ENCODE data around the gene EVC. TPM values are rescaled to one million over a fixed set of nuclear protein-coding genes. Genes with fewer than 3 reads are reported as not detected.

The EVC gene
- total and polyA plus RNA-seq, 2 donors from 2014 or later, result 7.8 to 159 TPM

DNA sequence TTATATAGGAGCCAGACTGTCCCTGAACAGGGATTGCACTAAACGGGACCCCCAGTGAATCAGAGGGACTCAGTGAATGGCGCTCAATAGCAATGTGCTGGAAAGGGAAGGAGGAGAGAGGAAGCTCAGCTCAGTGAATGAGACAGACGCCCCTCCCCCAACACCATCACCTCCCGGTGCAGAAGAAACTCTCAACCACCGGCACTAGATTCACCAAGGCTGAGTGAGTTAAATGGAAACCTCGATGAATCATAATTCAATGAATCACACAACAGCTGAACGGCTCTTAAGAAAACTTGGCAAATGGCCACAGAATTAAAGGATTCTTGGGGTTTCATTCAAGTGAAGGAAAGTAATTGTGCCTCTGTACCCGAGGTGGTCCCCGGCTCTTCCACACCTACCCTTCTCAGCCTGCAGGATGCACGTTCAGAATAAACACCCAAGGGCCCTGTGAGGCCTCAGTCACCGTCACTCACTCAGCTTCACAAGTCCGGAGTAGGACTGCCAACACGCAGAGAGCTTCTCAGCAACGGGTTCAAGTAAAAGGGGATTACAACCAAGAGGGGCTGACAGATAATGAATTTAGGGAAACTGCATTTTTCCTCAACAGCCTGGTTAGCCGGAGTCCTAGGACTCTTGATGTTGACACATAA lies 152.6 kb downstream of the EVC start:
- no peaks in the 10 kb centered on the region for H3K36me3 ChIP-seq (ENCODE audit: control insufficient read depth in 2 of 3, insufficient read depth in 3 of 3, low read length in 3 of 3)
- no peaks in the 10 kb centered on the region for H3K27me3 ChIP-seq (ENCODE audit: control insufficient read depth, insufficient read depth, low read length)
- H3K4me3 ChIP-seq (ENCODE audit: low read length in 3 of 3), result no peak overlapping the region
- intact Hi-C loops (cut with DNase I), result no loop called here
- DNase-seq (no peak), FAIRE-seq (no peak)
- peaks cover 0 to 3% (median 0%) of the 10 kb centered on the region in 3 donors for H3K9me3 ChIP-seq (ENCODE audit: control insufficient read depth in 2 of 3, insufficient read depth in 1 of 3, low read length in 3 of 3)
- H3K27ac ChIP-seq (ENCODE audit: low read depth in 2 of 2, low read length in 2 of 2), result no peak overlapping the region
- H3K9ac ChIP-seq (ENCODE audit: low read length in 3 of 3), result no peak overlapping the region
- TF ChIP-seq, protein P1, sequence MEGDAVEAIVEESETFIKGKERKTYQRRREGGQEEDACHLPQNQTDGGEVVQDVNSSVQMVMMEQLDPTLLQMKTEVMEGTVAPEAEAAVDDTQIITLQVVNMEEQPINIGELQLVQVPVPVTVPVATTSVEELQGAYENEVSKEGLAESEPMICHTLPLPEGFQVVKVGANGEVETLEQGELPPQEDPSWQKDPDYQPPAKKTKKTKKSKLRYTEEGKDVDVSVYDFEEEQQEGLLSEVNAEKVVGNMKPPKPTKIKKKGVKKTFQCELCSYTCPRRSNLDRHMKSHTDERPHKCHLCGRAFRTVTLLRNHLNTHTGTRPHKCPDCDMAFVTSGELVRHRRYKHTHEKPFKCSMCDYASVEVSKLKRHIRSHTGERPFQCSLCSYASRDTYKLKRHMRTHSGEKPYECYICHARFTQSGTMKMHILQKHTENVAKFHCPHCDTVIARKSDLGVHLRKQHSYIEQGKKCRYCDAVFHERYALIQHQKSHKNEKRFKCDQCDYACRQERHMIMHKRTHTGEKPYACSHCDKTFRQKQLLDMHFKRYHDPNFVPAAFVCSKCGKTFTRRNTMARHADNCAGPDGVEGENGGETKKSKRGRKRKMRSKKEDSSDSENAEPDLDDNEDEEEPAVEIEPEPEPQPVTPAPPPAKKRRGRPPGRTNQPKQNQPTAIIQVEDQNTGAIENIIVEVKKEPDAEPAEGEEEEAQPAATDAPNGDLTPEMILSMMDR (IDR thresholded peaks at IDR 0.05; ENCODE audit: borderline replicate concordance, extremely low read depth, insufficient read depth), result no peak
- H3K4me1 ChIP-seq (ENCODE audit: control insufficient read depth in 2 of 3, insufficient read depth in 2 of 3, low read depth in 1 of 3, low read length in 3 of 3), result no peaks in the 10 kb centered on the region

Other genes starting within 250 kb of the EVC start
- 8.7 TPM for gene EVC2, start 2.6 kb upstream of the EVC start, total RNA-seq
- 1.6 TPM for gene EVC2, start 2.6 kb upstream of the EVC start, polyA plus RNA-seq (ENCODE audit: insufficient read depth, low read depth, low replicate concordance)
- 0.66 TPM for gene CRMP1, start 181.9 kb downstream of the EVC start, total RNA-seq
- gene CRMP1, start 181.9 kb downstream of the EVC start, polyA plus RNA-seq (ENCODE audit: insufficient read depth, low read depth, low replicate concordance), result 0.26 TPM